HuH-7 (cell line): ENCODE results near the gene RAB3D.
"Not testable (repeated sequence)": the region's sequence is repeated elsewhere in the genome, so short reads cannot be mapped to it uniquely, and the experiment has no call there.

Source experiments
- DNase-seq: peaks from one replicate; pipeline ENCODE4 v3.0.0; 2011; ENCODE audit warnings: low spot score

Gene RAB3D

GRCh38 chr19:11365557-11366117 is 26.2 kb upstream of the RAB3D start:
- DNase-seq = no peak

GRCh38 chr19:11364935-11365334 is 25.5 kb upstream of the RAB3D start:
- DNase-seq = no peak

GRCh38 chr19:11364296-11364904 is 24.9 kb upstream of the RAB3D start:
- no peak for DNase-seq

- no peak for DNase-seq
Measured at GRCh38 chr19:11363881-11364280, 24.4 kb upstream of the RAB3D start.

GRCh38 chr19:11361771-11362731 is 22.6 kb upstream of the RAB3D start:
- DNase-seq = no peak

GRCh38 chr19:11361037-11361770 is 21.7 kb upstream of the RAB3D start:
- no peak for DNase-seq

GRCh38 chr19:11359421-11359820 is 20.0 kb upstream of the RAB3D start:
- DNase-seq = no peak

- DNase-seq = no peak
Measured at GRCh38 chr19:11356676-11357550, 17.5 kb upstream of the RAB3D start.

GRCh38 chr19:11356074-11356397 is 16.6 kb upstream of the RAB3D start:
- no peak for DNase-seq

GRCh38 chr19:11355160-11356073 is 16.0 kb upstream of the RAB3D start, which contains the start of gene PLPPR2:
PLPPR2 (plus strand) TSS chr19:11355432; CDS start chr19:11357674, 2,242 bp downstream.
- peak; percentile 72 for DNase-seq

- DNase-seq = not testable (repeated sequence)
Measured at GRCh38 chr19:11354102-11354501, 14.6 kb upstream of the RAB3D start.

GRCh38 chr19:11349171-11349570 is 9.7 kb upstream of the RAB3D start:
- no peak for DNase-seq

GRCh38 chr19:11347546-11348039 is 8.1 kb upstream of the RAB3D start:
- DNase-seq = no peak

GRCh38 chr19:11346104-11346940 is 6.9 kb upstream of the RAB3D start, which contains the start of the genes CCDC159 and TMEM205:
CCDC159 (plus strand) TSS chr19:11346519; CDS start chr19:11346607, 88 bp downstream.
TMEM205 (minus strand) TSS chr19:11346268; CDS start chr19:11345619, 649 bp downstream.
- peak; percentile 88 for DNase-seq

- no peak for DNase-seq
Measured at GRCh38 chr19:11345122-11345803, 5.8 kb upstream of the RAB3D start.

- no peak for DNase-seq
Measured at GRCh38 chr19:11342429-11342828, 3.0 kb upstream of the RAB3D start.

- not testable (repeated sequence) for DNase-seq
Measured at GRCh38 chr19:11340099-11340467, 626 bp upstream of the RAB3D start.

GRCh38 chr19:11338569-11339253 is 746 bp downstream of the RAB3D start:
- DNase-seq = no peak
